Measurements from ENCODE around the gene CDC42BPB. TPM values are rescaled to one million over a fixed set of nuclear protein-coding genes. Genes with fewer than 3 reads are reported as not detected.

Gene CDC42BPB
- total RNA-seq, 4 donors from 2014 or later, result 90.7 to 153 (median 101) TPM

- H3K4me1 ChIP-seq, result no peaks in the 10 kb centered on the region
- intact Hi-C loops (cut with DNase I), result no loop called here
- H3K27ac ChIP-seq, result no peak overlapping the region
- DNase-seq, result no peak
- TF ChIP-seq CTCF (IDR thresholded peaks at IDR 0.05) (no peak), POLR2A (IDR thresholded peaks at IDR 0.05) (no peak)
- H3K4me3 ChIP-seq (replicated peaks in 1 of 3), result no peak overlapping the region
- H3K36me3 ChIP-seq, result peaks cover 31 to 32% of the 10 kb centered on the region in 2 donors
- H3K27me3 ChIP-seq, result no peaks in the 10 kb centered on the region
- H3K9me3 ChIP-seq, result no peaks in the 10 kb centered on the region
- 94 to 95% methylated on average over 21 of the region's 21 CpGs for WGBS, 2 donors
Observed at GRCh38 chr14:102999227-102999895, 58.0 kb downstream of the CDC42BPB start.

- 89 to 94% methylated on average over 5 to 6 of the region's 6 CpGs for WGBS, 2 donors
- H3K9me3 ChIP-seq, result no peaks in the 10 kb centered on the region
- H3K27ac ChIP-seq, result no peak overlapping the region
- no peaks in the 10 kb centered on the region for H3K4me1 ChIP-seq
- no peaks in the 10 kb centered on the region for H3K27me3 ChIP-seq
- H3K4me3 ChIP-seq (replicated peaks in 1 of 3), result no peak overlapping the region
- intact Hi-C loops (cut with DNase I), result no loop called here
- no peak for DNase-seq
- peaks cover 31 to 32% of the 10 kb centered on the region in 2 donors for H3K36me3 ChIP-seq
- TF ChIP-seq CTCF (IDR thresholded peaks at IDR 0.05), result no peak
- no peak for TF ChIP-seq POLR2A (IDR thresholded peaks at IDR 0.05)
Observed at GRCh38 chr14:102998393-102998792, 59.0 kb downstream of the CDC42BPB start.

- DNase-seq, result no peak
- no peaks in the 10 kb centered on the region for H3K27me3 ChIP-seq
- H3K36me3 ChIP-seq, result peaks cover 19 to 25% of the 10 kb centered on the region in 2 donors
- WGBS, 2 donors, result 86 to 94% methylated on average over 10 of the region's 10 CpGs
- H3K4me1 ChIP-seq, result no peaks in the 10 kb centered on the region
- intact Hi-C loops (cut with DNase I), result no loop called here
- no peak overlapping the region for H3K4me3 ChIP-seq (replicated peaks in 1 of 3)
- H3K27ac ChIP-seq, result no peak overlapping the region
- H3K9me3 ChIP-seq, result no peaks in the 10 kb centered on the region
- TF ChIP-seq CTCF (IDR thresholded peaks at IDR 0.05) (no peak), POLR2A (IDR thresholded peaks at IDR 0.05) (no peak)
Observed at GRCh38 chr14:102996941-102997340, 60.4 kb downstream of the CDC42BPB start.

GRCh38 chr14:102994689-102995088 lies 62.7 kb downstream of the CDC42BPB start:
- 73 to 84% methylated on average over 4 of the region's 4 CpGs for WGBS, 2 donors
- H3K4me3 ChIP-seq (replicated peaks in 1 of 3), result no peak overlapping the region
- H3K4me1 ChIP-seq, result no peaks in the 10 kb centered on the region
- no peak for TF ChIP-seq POLR2A (IDR thresholded peaks at IDR 0.05)
- no peak for TF ChIP-seq CTCF (IDR thresholded peaks at IDR 0.05)
- H3K27ac ChIP-seq, result no peak overlapping the region
- H3K9me3 ChIP-seq, result no peaks in the 10 kb centered on the region
- DNase-seq, result no peak
- no peaks in the 10 kb centered on the region for H3K27me3 ChIP-seq
- intact Hi-C loops (cut with DNase I), result no loop called here
- H3K36me3 ChIP-seq, result peaks cover 23 to 24% of the 10 kb centered on the region in 2 donors

- Histone ChIP-seq H3K9me3 (no peaks in the 10 kb centered on the region), H3K27me3 (no peaks in the 10 kb centered on the region), H3K36me3 (peaks cover 16 to 23% of the 10 kb centered on the region in 2 donors), H3K4me3 (replicated peaks in 1 of 3) (no peak overlapping the region), H3K4me1 (no peaks in the 10 kb centered on the region), H3K27ac (no peak overlapping the region)
- intact Hi-C loops (cut with DNase I), result no loop called here
- 82 to 86% methylated on average over 3 of the region's 3 CpGs for WGBS, 2 donors
- no peak for TF ChIP-seq CTCF (IDR thresholded peaks at IDR 0.05)
- TF ChIP-seq POLR2A (IDR thresholded peaks at IDR 0.05), result no peak
- no peak for DNase-seq
Observed at GRCh38 chr14:102993523-102993922, 63.8 kb downstream of the CDC42BPB start.
